Left lung (tissue), 10 donors: ENCODE data around the gene AGTR1. TPM values are rescaled to one million over a fixed set of nuclear protein-coding genes. Genes with fewer than 3 reads are reported as not detected.
"Not testable (repeated sequence)": the region's sequence is repeated elsewhere in the genome, so short reads cannot be mapped to it uniquely, and the experiment has no call there.

ENCODE experiments used
- ATAC-seq: fragments of 200-7000 bp; cut with Tn5 transposase; one replicate; pipeline ENCODE4 v1.9.1; 2020; ENCODE audit warnings: moderate library complexity
- DNase-seq, 4 donors: peaks; one replicate each; pipeline ENCODE4 v3.0.0-alpha.2; 2013 to 2020
- H3K27ac ChIP-seq, 2 donors: fragments of 200-600 bp; sonication (generic) in 1 of 2; one replicate each; pipeline versions ENCODE4 v1.5.0 to v1.8.0; 2020 to 2021
- H3K27me3 ChIP-seq, 2 donors: fragments of 200-600 bp; sonication (generic) in 1 of 2; one replicate each; pipeline versions ENCODE4 v1.5.0 to v1.8.0; 2020 to 2021
- H3K36me3 ChIP-seq, 2 donors: fragments of 200-600 bp; sonication (generic) in 1 of 2; one replicate each; pipeline versions ENCODE4 v1.5.0 to v1.8.0; 2020 to 2021
- H3K4me1 ChIP-seq, 2 donors: fragments of 200-600 bp; one replicate each; pipeline ENCODE4 v1.8.0; 2021
- H3K4me3 ChIP-seq, 2 donors: fragments of 200-600 bp; sonication (generic) in 1 of 2; one replicate each; pipeline versions ENCODE4 v1.5.0 to v1.8.0; 2020 to 2021; ENCODE audit warnings: mild to moderate bottlenecking in 1 of 2
- H3K9me3 ChIP-seq, 2 donors: fragments of 200-600 bp; sonication (generic) in 1 of 2; one replicate each; pipeline versions ENCODE4 v1.5.0 to v1.8.0; 2020 to 2021
- CTCF ChIP-seq, 2 donors: fragments of 200-600 bp; sonication (generic) in 1 of 2; IDR thresholded peaks; one replicate each; pipeline versions ENCODE4 v1.5.0 to v1.8.0; 2021; ENCODE audit warnings: antibody characterized with exemption in 2 of 2
- intact Hi-C, 2 donors: fragments of 100-400 bp; cut with DNase I; formaldehyde crosslinking; loops; one replicate each; pipeline versions ENCODE4 v1.11.2 to v1.14.2; 2022
- polyA plus RNA-seq, 6 donors: library from polyadenylated mRNA; unstranded; fragments of 120-200 nt; gene quantifications; one replicate each; pipeline ENCODE4 v1.2.1, GENCODE V29; 2013; ENCODE audit not compliant: insufficient read length in 6 of 6
- total RNA-seq, 2 donors: library from RNA; stranded (reverse); fragmentation: NEBNext Ultra II Directional; extraction: Animal tissue kit (Norgen Biotek cat#: 25700); gene quantifications; one replicate each; pipeline ENCODE4 v1.2.1, GENCODE V29; 2021
- donor health status: DM: no; HTN: yes; CAD: no.
- donor health status: DM: no; HTN: no; CAD: no.

AGTR1 gene
- total and polyA plus RNA-seq, 8 donors: 7.2 to 28.2 (median 22.7) TPM

GRCh38 chr3:148746053-148746452, 48.4 kb downstream of the AGTR1 start:
- TF ChIP-seq CTCF (IDR thresholded peaks at IDR 0.05): no peak
- no peaks in the 10 kb centered on the region for H3K36me3 ChIP-seq
- no peak overlapping the region for H3K4me3 ChIP-seq
- DNase-seq (no peak), ATAC-seq (no peak)
- no peaks in the 10 kb centered on the region for H3K9me3 ChIP-seq
- no peak overlapping the region for H3K27ac ChIP-seq
- H3K27me3 ChIP-seq: no peaks in the 10 kb centered on the region
- intact Hi-C loops: no loop called here
- no peaks in the 10 kb centered on the region for H3K4me1 ChIP-seq

GRCh38 chr3:148748283-148748682, 50.6 kb downstream of the AGTR1 start:
- intact Hi-C loops: no loop called here
- H3K9me3 ChIP-seq: no peaks in the 10 kb centered on the region
- no peaks in the 10 kb centered on the region for H3K27me3 ChIP-seq
- no peaks in the 10 kb centered on the region for H3K4me1 ChIP-seq
- H3K27ac ChIP-seq: no peak overlapping the region
- no peak overlapping the region for H3K4me3 ChIP-seq
- DNase-seq (peak in 1 of 4 donors; percentile 41), ATAC-seq (no peak)
- TF ChIP-seq CTCF (IDR thresholded peaks at IDR 0.05): no peak
- no peaks in the 10 kb centered on the region for H3K36me3 ChIP-seq

GRCh38 chr3:148750296-148750695, 52.6 kb downstream of the AGTR1 start:
- H3K4me3 ChIP-seq: no peak overlapping the region
- TF ChIP-seq CTCF (IDR thresholded peaks at IDR 0.05): no peak
- no peak overlapping the region for H3K27ac ChIP-seq
- no peaks in the 10 kb centered on the region for H3K27me3 ChIP-seq
- no peaks in the 10 kb centered on the region for H3K4me1 ChIP-seq
- intact Hi-C loops: no loop called here
- no peak for ATAC-seq
- no peak for DNase-seq
- H3K9me3 ChIP-seq: no peaks in the 10 kb centered on the region
- H3K36me3 ChIP-seq: no peaks in the 10 kb centered on the region

GRCh38 chr3:148751461-148751860, 53.8 kb downstream of the AGTR1 start:
- Histone ChIP-seq H3K27me3 (no peaks in the 10 kb centered on the region), H3K4me1 (no peaks in the 10 kb centered on the region), H3K4me3 (no peak overlapping the region), H3K36me3 (no peaks in the 10 kb centered on the region), H3K9me3 (no peaks in the 10 kb centered on the region), H3K27ac (no peak overlapping the region)
- ATAC-seq (no peak), DNase-seq (no peak)
- TF ChIP-seq CTCF (IDR thresholded peaks at IDR 0.05): no peak
- intact Hi-C loops: no loop called here

- ATAC-seq, intact Hi-C loops: not testable (repeated sequence)
Measured at GRCh38 chr3:148753385-148753784, 55.7 kb downstream of the AGTR1 start.

GRCh38 chr3:148755570-148755969, 57.9 kb downstream of the AGTR1 start:
- Histone ChIP-seq H3K36me3 (no peaks in the 10 kb centered on the region), H3K27ac (no peak overlapping the region), H3K4me1 (peaks cover 0 to 15% of the 10 kb centered on the region in 2 donors), H3K9me3 (no peaks in the 10 kb centered on the region), H3K27me3 (no peaks in the 10 kb centered on the region), H3K4me3 (no peak overlapping the region)
- no peak for TF ChIP-seq CTCF (IDR thresholded peaks at IDR 0.05)
- ATAC-seq: no peak
- intact Hi-C loops: no loop called here
- DNase-seq: no peak

More at GRCh38 chr3:148753385-148753784, 55.7 kb downstream of the AGTR1 start:
- H3K27me3 ChIP-seq, H3K4me3 ChIP-seq, H3K27ac ChIP-seq, H3K9me3 ChIP-seq, H3K36me3 ChIP-seq, DNase-seq: not testable (repeated sequence)
- H3K4me1 ChIP-seq: peaks cover 0 to 15% of the 10 kb centered on the region in 2 donors
